DMS79 treated with DMSO at 0.1 percent for 48 hours (cell line): ENCODE measurements around the gene KLF5.
"Not testable (repeated sequence)": the region's sequence is repeated elsewhere in the genome, so short reads cannot be mapped to it uniquely, and the experiment has no call there.

ENCODE experiments used
- DNase-seq: peaks from one replicate; lab custom pipeline; 2025; lab: John Stamatoyannopoulos, UW

The KLF5 gene

GRCh38 chr13:73088332-73088935 is 29.6 kb downstream of the KLF5 start:
- no peak for DNase-seq

- DNase-seq = no peak
These were observed 30.4 kb downstream of the KLF5 start for GRCh38 chr13:73089213-73089612.

DNA sequence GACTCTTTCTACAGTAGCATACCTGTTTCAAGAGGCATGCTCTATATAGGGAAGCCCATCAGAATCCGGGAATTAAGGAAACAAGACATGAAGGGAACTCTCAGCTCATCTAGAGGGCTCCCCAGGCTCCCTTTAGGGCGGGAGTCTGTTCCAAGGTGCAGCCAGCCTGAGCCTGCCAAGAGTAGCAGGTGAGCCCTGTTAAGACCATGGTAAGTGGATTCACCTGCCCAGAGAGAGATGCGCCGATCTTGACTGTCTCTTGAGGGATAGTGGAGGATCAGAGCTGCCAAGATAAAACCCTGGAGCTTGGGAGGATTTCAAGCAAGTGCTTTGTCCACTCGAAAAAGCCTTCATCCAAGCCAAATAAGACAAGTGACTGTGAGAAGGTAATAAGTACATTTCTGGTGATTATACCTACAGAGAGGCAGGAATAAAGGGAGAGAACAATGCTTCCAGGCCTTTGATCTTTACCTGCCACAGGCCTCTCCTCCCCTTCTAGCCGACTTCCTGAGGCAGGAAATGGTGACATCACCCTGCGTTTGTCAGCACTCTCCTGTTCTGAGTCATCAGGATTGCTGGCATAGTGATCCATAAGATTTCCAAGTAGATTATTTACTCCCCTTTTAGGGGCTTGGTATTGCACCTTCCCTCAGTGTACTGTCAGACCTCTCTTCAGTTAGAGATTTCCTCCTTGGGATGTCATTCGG is 31.5 kb downstream of the KLF5 start:
- peak; percentile 77 for DNase-seq

GRCh38 chr13:73090823-73091187 is 32.0 kb downstream of the KLF5 start:
- no peak for DNase-seq

- DNase-seq = no peak
These were observed 34.0 kb downstream of the KLF5 start for GRCh38 chr13:73092829-73093228.

DNA sequence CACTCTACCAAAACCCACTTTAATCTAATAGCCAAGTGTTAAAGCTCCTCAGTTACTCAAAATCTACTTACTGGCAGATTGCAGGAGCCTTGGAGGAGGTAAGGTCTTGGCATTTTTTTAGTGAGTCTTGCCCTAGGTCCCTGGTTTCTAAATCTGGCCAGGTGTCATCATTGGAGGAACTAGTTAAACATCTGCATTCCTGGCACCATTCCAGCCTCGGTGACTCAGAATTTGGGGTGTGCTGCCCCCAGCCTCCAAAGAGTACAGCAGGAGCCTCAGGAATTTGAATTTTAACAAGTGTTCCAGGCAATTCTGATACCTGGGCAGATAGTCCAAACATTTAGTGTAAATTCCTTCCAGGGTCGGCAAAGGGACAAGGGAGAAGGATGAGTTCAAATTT is 37.4 kb downstream of the KLF5 start:
- DNase-seq = no peak

- no peak for DNase-seq
These were observed 37.8 kb downstream of the KLF5 start for GRCh38 chr13:73096638-73097037.

GRCh38 chr13:73100781-73101180 is 42.0 kb downstream of the KLF5 start:
- DNase-seq = not testable (repeated sequence)

DNA sequence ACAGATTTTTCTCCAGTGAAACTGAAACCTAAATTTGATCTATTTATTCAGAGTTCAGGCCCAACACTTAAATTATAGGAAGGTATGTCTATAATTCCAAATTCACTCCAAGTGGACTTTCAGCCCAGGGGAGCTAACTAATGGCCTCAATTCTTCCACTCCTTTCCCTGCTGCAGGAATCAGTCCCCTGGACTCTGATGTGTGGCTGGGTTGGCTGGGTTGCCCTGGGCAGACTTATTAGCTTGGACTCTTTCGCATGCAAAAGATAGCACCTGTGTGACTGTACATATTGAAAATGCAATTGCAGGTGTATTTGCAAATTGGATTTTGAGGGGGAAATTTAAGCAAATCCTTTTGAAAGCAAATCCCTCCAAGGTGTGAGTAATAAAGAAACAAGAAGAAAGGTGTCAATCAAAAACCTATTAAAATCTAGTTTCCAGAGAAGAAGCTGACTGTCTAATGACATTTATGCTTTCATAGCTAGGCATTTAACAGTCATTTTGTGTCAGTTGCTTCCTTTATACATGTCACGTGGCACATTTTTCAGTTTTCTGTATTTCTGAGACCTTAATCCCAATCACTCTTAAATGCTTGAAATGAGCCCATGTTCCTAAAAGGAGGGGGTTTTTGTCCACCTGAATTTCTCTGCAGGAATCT is 42.7 kb downstream of the KLF5 start:
- no peak for DNase-seq

- DNase-seq = no peak
These were observed 44.4 kb downstream of the KLF5 start for GRCh38 chr13:73103238-73103637.

DNA sequence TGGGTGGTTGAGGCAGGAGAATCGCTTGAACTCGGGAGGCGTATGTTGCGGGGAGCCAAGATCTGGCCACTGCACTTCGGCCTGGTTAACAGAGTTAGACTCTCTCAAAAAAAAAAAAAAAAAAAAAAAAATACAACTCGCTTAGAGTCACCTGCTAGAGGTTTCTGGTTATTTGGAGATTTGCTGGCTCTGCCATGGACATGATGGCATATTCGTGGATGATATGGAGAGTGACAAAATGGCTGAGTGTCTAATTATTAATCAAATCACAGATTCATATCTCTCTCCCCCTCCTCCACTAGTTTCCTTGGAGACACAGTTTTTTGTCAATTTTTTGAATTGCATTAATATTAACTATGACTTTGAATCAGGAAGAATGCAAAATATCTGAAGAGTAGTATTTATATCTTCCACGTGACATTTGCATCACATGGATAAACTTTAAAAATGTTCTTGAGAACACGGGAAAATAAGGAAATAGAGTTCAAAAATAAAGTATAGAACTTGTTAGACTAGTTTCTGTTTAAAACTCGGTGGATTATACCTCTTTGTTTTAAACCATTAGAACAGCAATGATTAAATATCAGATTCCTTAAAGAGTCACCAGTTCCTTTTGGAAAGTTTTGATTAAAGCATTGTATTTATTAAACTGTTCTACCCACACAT is 47.8 kb downstream of the KLF5 start:
- DNase-seq = no peak

GRCh38 chr13:73107481-73107880 is 48.7 kb downstream of the KLF5 start:
- peak; percentile 77 for DNase-seq

GRCh38 chr13:73107970-73108369 is 49.2 kb downstream of the KLF5 start:
- peak; percentile 91 for DNase-seq

DNA sequence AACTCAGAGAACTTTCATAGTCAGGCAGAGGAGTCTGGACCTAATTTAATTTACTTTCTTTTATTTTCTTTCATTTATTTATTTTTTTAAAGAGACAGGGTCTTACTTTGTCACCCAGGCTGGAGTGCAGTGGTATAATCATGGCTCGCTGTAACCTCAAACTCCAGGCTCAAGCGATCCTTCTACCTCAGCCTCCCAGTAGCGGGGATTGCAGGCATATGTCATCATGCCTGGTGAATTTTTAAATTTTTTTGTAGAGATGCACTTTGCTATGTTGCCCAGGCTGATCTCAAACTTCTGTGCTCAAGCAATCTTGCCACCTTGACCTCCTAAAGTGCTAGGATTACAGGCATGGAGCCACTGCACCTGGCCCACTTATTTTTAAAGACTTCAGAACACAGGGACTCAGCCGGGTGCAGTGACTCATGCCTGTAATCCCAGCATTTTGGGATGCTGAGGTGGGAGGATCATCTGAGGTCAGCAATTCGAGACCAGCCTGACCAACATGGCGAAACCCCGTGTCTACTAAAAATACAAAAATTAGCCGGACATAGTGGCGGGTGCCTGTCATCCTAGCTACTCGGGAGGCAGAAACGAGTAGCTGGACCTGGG is 50.6 kb downstream of the KLF5 start:
- no peak for DNase-seq

GRCh38 chr13:73109969-73110368 is 51.2 kb downstream of the KLF5 start:
- DNase-seq = no peak

GRCh38 chr13:73110814-73111213 is 52.0 kb downstream of the KLF5 start:
- no peak for DNase-seq

DNA sequence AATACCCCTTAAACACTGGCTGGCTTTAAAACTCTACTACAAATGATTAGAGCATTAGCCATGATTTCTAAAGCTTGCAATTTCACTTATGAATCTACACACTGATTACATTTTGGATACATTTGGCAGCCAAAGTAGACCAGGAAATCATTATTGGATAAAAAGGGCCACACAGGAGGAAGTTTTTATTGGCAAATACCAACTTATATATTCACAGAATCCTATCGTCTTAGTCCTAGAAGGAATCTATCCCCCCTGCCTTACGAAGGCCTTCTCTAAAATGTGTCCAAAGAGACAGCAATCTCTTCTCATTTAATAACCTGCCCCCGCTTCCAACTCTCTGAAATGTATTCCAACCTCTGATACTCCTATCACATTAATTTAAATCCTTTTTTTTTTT is 52.5 kb downstream of the KLF5 start:
- no peak for DNase-seq

DNA sequence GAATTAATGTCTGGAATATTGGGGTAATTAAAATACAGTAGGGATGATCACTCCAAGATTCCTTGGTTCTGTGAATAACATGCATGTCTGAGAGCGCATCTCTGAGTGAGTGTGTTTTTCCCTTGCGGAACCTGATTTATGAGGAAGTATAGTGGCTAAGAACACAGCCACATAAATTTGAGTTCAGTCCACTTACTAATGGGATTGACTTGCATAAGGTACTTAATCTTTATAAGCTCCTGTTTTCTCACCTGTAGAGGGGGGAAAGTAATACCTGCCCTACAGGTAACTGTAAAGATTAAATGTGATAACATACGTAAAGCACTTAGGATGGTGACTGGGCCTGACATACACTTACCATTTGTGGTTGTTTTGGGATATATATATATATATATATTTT is 60.8 kb downstream of the KLF5 start:
- no peak for DNase-seq
